ENCODE measurements around the gene SLC19A1.

SLC19A1 gene

GRCh38 chr21:45450423-45451090, 91.7 kb downstream of the SLC19A1 start:
- no peak for TF ChIP-seq GABPA (IDR thresholded peaks at IDR 0.05; ENCODE audit: low read depth)
- no peak for TF ChIP-seq SPI1 (IDR thresholded peaks at IDR 0.05; ENCODE audit: borderline replicate concordance, low read depth)
- no peak for TF ChIP-seq CTCF (IDR thresholded peaks at IDR 0.05; ENCODE audit: insufficient read depth, low read length)
- no peak for TF ChIP-seq POLR2AphosphoS5 (IDR thresholded peaks at IDR 0.05; ENCODE audit: low read depth)
- TF ChIP-seq, protein P1, sequence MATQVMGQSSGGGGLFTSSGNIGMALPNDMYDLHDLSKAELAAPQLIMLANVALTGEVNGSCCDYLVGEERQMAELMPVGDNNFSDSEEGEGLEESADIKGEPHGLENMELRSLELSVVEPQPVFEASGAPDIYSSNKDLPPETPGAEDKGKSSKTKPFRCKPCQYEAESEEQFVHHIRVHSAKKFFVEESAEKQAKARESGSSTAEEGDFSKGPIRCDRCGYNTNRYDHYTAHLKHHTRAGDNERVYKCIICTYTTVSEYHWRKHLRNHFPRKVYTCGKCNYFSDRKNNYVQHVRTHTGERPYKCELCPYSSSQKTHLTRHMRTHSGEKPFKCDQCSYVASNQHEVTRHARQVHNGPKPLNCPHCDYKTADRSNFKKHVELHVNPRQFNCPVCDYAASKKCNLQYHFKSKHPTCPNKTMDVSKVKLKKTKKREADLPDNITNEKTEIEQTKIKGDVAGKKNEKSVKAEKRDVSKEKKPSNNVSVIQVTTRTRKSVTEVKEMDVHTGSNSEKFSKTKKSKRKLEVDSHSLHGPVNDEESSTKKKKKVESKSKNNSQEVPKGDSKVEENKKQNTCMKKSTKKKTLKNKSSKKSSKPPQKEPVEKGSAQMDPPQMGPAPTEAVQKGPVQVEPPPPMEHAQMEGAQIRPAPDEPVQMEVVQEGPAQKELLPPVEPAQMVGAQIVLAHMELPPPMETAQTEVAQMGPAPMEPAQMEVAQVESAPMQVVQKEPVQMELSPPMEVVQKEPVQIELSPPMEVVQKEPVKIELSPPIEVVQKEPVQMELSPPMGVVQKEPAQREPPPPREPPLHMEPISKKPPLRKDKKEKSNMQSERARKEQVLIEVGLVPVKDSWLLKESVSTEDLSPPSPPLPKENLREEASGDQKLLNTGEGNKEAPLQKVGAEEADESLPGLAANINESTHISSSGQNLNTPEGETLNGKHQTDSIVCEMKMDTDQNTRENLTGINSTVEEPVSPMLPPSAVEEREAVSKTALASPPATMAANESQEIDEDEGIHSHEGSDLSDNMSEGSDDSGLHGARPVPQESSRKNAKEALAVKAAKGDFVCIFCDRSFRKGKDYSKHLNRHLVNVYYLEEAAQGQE (IDR thresholded peaks at IDR 0.05; ENCODE audit: insufficient replicate concordance, low read depth) = no peak
- Histone ChIP-seq H3K27me3 (ENCODE audit: insufficient read depth, poor library complexity, severe bottlenecking) (peaks cover 10% of the 10 kb centered on the region), H3K27ac (replicated peaks) (no peak overlapping the region), H3K4me3 (replicated peaks; ENCODE audit: insufficient read depth, low read length) (no peak overlapping the region)
- DNase-seq (ENCODE audit: low read depth in 1 of 2, low spot score in 1 of 2) = no peak

GRCh38 chr21:45449658-45450422, 92.4 kb downstream of the SLC19A1 start:
- TF ChIP-seq, protein P1 (IDR thresholded peaks at IDR 0.05; ENCODE audit: insufficient replicate concordance, low read depth) = no peak
- TF ChIP-seq POLR2AphosphoS5 (IDR thresholded peaks at IDR 0.05; ENCODE audit: low read depth) (no peak), SPI1 (IDR thresholded peaks at IDR 0.05; ENCODE audit: borderline replicate concordance, low read depth) (no peak), GABPA (IDR thresholded peaks at IDR 0.05; ENCODE audit: low read depth) (no peak), CTCF (IDR thresholded peaks at IDR 0.05; ENCODE audit: insufficient read depth, low read length) (no peak)
- Histone ChIP-seq H3K4me3 (replicated peaks; ENCODE audit: insufficient read depth, low read length) (no peak overlapping the region), H3K27me3 (ENCODE audit: insufficient read depth, poor library complexity, severe bottlenecking) (peaks cover 3% of the 10 kb centered on the region), H3K27ac (replicated peaks) (no peak overlapping the region)
- DNase-seq (ENCODE audit: low read depth in 1 of 2, low spot score in 1 of 2) = no peak

DNA sequence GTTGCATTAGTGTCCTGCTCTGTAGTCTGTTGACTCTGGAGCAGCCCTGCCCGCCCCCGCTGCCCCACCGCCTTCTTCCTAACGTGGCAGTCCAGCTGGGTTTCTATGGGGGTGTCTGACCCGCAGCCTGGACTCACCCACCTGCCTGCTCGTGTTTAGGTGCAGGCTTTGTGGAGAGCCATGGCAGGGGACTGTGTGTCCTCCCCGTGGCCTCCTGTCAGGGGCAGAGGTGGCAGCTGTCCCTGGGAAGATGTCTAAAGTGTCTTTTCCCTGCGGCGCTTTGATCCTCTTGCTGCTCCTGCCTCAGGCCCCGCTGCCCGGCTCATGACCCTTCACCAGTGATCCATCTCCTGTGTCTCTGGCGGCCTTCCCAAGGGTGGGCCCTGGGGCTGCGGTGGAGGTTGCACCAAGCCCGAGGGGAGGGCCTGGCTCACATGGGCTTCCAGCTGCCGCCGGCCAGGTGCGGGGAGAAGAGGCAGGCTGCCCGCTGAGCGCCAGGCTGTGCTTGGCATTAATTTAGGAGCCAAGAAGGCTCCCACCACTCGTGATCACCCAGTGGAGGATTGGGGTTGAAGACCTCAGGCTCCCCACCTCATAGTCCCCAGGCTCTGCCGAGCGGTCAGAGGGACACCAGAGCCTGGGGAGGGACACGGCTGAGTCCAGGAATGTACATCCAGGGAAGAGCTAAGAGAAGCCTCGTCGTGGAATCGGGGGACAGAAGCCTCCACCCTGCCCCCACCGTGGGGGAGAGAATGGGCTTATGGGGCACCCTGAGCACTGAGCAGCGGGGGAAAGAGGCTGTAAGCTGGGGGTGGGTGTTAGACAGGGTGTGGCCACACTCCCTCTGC, 93.2 kb downstream of the SLC19A1 start:
- TF ChIP-seq, protein P1 (IDR thresholded peaks at IDR 0.05; ENCODE audit: insufficient replicate concordance, low read depth) = no peak
- TF ChIP-seq GABPA (IDR thresholded peaks at IDR 0.05; ENCODE audit: low read depth) (no peak), CTCF (IDR thresholded peaks at IDR 0.05; ENCODE audit: insufficient read depth, low read length) (no peak), SPI1 (IDR thresholded peaks at IDR 0.05; ENCODE audit: borderline replicate concordance, low read depth) (no peak), POLR2AphosphoS5 (IDR thresholded peaks at IDR 0.05; ENCODE audit: low read depth) (no peak)
- Histone ChIP-seq H3K4me3 (replicated peaks; ENCODE audit: insufficient read depth, low read length) (no peak overlapping the region), H3K27me3 (ENCODE audit: insufficient read depth, poor library complexity, severe bottlenecking) (no peaks in the 10 kb centered on the region), H3K27ac (replicated peaks) (no peak overlapping the region)
- no peak for DNase-seq (ENCODE audit: low read depth in 1 of 2, low spot score in 1 of 2)

Measured in HL-60 (cell line).